Fibroblast of mammary gland (primary cell): Measurements from ENCODE around the gene CPXM2.

Experiments used
- DNase-seq: peaks from one replicate; pipeline ENCODE4 v3.0.0-alpha.2; 2010; ENCODE audit warnings: low read depth
- H3K4me3 ChIP-seq: 2 replicates; pipeline ENCODE4 v1.5.1; 2011; ENCODE audit warnings: low read depth, mild to moderate bottlenecking, low read length, moderate library complexity; ENCODE audit not compliant: control insufficient read depth
- CTCF ChIP-seq: conservative IDR thresholded peaks from 2 replicates; pipeline ENCODE4 v1.5.1; 2011; ENCODE audit warnings: low read depth, low read length, inconsistent platforms; ENCODE audit not compliant: control insufficient read depth, insufficient read depth

CPXM2 gene

GRCh38 chr10:123930340-123931001 is 38.9 kb upstream of the CPXM2 start:
- TF ChIP-seq CTCF = no peak
- peak; percentile 94 for DNase-seq
- H3K4me3 ChIP-seq = no peak overlapping the region

- no peak overlapping the region for H3K4me3 ChIP-seq
- no peak for DNase-seq
- no peak for TF ChIP-seq CTCF
Observed at GRCh38 chr10:123929791-123930190, 38.2 kb upstream of the CPXM2 start.

- TF ChIP-seq CTCF = no peak
- no peak overlapping the region for H3K4me3 ChIP-seq
- DNase-seq = no peak
Observed at GRCh38 chr10:123928427-123928826, 36.8 kb upstream of the CPXM2 start.

- no peak for TF ChIP-seq CTCF
- H3K4me3 ChIP-seq = no peak overlapping the region
- DNase-seq = peak; percentile 88
Observed at GRCh38 chr10:123926401-123927264, 35.0 kb upstream of the CPXM2 start.

GRCh38 chr10:123922126-123922525 is 30.5 kb upstream of the CPXM2 start:
- no peak overlapping the region for H3K4me3 ChIP-seq
- no peak for TF ChIP-seq CTCF
- DNase-seq = no peak

GRCh38 chr10:123916775-123917174 is 25.2 kb upstream of the CPXM2 start:
- DNase-seq = no peak
- TF ChIP-seq CTCF = no peak
- no peak overlapping the region for H3K4me3 ChIP-seq
